Endometrium (tissue), 2 donors: ENCODE measurements around the gene NME4.
"Not testable (repeated sequence)": the region's sequence is repeated elsewhere in the genome, so short reads cannot be mapped to it uniquely, and the experiment has no call there.

Source experiments
- FAIRE-seq: peaks from 2 replicates; lab custom pipeline; 2012; peaks lifted over from hg19 to GRCh38; lab: Jason Lieb, UNC
- donor health status: control.
- donor health status: control.

NME4 gene

DNA sequence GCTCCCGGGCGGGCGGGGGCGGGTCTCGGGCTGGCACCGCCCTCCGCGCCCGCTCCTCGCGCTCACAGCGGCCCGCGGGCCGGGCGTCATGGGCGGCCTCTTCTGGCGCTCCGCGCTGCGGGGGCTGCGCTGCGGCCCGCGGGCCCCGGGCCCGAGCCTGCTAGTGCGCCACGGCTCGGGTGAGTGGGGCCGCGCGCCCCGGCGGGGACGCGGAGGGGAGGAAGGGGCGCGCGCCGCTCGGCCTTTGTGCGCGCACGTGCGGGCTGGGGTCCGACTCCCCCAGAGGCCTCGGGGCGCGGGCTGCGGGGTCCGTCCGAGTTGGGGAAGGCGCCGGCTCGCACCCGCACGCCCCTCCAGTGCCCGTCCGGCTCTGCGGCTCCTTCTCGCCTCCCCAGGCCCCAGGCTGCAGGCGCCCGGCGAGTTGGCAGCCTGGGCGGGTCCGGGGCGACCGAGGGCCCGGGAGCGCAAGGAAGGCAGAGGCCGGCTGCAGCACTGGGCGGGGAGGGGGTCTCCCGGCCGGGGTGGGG lies at the start of gene NME4:
TSS of gene NME4 (plus strand) at position 65 of the 527 bp plus-strand sequence. CDS start at position 89, 24 bp downstream.
- FAIRE-seq: no peak

DNA sequence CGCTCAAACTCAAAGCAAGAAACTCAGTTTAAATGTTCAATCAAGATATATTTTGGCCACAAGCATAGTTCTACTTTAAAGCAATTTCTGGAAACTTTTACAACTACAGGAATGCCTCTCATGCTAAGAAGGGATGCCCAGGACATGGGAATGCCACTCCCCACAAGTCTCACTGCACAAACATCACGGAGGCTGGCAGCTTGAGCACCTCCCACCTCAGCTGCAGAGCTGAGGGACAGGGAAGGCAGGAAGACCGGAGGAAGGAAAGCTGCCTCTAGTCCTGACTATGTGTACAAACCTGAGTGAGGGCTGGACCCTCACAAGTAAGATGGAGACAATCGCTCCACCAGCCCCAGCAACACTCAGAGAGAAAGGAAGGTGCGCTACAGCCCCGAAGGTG lies 49.8 kb upstream of the NME4 start:
- FAIRE-seq: no peak

DNA sequence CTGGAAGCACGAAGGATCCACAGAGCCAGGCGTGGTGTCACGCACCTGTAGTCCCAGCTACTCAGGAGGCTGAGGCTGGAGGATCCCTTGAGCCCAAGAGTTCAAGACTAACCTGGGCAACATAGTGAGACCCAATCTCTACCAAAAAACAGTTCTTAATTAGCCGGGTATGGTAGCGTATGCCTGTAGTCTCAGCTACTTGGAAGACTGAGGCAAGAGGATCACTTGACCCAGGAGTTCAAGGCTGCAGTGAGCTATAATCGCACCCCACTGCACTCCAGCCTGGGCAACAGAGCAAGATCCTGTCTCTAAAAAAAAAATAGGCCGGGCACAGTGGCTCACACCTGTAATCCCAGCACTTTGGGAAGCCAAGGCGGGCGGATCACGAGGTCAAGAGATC lies 48.5 kb upstream of the NME4 start:
- FAIRE-seq: not testable (repeated sequence)

DNA sequence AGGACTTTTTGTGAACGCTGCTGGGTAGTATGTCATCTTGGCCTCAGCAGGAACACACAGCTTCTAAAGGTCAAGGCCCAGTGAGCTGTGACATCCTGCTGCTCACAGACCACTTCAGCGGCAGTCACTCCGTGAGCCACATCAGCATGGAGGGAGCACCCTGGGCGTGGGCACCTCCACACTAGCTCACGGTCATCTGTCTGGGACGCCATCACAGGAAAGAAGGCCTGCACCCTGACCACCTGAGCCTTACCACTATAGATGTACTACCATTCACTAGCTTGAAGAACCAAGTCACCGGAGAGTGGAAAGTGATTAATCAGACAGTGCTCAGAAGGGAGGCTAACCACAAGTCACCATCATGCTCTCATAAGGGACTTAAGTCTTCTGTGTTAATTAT lies 47.8 kb upstream of the NME4 start:
- FAIRE-seq: no peak

DNA sequence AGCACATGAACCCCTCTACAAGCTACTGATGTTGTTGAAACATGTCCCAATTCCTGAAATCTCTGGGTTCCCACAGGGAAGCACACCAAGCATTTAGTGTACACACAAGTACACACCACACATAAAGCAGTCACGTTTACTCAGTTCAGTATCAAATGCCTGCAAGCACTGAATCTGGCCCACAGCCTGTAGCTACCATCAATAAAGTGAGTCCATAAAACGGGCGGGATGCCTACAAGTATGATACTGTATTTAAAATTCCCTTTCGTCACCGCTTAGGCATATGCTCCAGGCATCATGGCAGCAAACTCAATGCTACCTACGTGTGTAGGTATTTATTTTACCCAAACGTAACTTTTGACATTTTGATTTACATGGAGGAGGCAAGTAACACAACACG lies 46.8 kb upstream of the NME4 start:
- no peak for FAIRE-seq

DNA sequence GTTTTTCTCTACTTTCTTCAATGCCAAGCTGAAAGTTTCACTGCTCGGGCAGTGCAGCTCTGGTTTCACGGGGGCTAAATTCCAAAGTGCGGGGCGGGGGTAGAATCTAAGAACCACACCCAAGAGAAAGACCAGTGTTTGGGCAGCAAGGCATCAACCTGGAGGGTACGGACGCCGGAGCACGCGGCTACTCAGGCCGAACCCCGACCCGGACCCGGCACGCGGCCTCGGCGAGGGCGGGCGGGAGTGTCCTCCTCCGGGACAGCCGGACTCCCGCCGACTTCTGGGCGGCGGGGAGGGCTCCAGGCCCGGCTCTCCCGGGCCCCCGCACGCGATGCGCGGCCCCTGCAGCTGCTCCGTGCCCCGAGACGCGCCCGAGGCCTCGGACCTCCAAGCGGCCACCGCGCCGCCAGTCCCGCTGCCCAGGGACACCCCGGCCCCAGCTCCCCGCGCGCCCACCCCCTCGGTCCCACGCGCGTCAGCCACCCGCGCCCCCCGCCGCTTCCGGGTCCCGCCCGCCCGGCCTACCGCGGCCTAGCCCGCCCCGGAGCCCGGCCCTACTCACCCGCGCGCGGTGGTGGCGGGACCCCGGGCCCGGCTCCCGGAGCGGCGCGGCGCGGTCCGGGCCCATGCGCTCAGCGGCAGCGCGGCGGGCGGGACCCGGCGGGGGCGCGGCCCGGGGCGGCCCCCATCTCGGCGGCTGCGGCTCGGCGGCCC lies 45.0 kb upstream of the NME4 start:
- FAIRE-seq: no peak

DNA sequence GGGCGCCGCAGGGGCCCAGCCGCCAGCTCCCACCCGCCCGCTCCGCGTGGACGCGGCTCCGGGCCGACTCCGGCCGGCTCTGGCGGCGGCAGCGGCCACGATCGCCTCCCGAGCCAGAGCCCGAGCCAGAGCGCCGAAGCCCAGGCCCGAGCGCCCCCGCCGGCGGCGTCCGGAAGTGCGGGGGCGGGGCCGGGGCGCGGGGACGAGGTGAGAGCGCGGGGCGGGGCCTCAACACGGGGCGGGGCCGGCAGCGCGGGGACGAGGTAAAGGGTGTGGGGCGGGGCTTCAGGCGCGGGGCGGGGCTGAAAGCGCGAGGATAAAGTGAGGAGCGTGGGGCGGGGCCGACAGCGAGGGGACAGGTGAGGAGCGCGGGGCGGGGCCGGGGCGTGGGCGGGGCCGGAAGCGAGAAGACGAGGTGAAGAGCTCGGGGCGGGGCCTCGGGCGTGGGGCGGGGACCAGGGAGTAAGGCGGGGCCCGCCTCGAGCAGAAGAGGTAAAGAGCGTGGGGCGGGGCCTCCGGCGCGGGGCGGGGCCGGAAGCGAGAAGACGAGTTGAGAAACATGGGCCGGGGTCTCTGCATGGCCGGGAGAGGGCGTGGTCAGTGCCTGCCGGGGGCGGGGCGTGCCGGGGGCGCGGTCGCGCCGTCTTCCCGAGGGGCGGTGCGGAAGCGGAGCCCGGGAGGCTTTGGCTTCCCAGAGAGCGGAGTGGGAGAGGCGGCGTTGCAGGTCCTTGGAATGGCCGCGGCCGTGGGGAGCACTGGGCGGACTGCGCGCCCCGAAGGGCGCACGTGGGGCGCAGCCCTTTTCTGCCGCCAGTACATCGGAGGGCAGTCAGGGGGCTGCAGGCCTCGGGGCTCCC lies 44.2 kb upstream of the NME4 start, which contains the start of gene AXIN1:
TSS of gene AXIN1 (minus strand) at position 177 of the 857 bp plus-strand sequence. CDS start 5,698 bp downstream, outside the sequence.
- FAIRE-seq: no peak

DNA sequence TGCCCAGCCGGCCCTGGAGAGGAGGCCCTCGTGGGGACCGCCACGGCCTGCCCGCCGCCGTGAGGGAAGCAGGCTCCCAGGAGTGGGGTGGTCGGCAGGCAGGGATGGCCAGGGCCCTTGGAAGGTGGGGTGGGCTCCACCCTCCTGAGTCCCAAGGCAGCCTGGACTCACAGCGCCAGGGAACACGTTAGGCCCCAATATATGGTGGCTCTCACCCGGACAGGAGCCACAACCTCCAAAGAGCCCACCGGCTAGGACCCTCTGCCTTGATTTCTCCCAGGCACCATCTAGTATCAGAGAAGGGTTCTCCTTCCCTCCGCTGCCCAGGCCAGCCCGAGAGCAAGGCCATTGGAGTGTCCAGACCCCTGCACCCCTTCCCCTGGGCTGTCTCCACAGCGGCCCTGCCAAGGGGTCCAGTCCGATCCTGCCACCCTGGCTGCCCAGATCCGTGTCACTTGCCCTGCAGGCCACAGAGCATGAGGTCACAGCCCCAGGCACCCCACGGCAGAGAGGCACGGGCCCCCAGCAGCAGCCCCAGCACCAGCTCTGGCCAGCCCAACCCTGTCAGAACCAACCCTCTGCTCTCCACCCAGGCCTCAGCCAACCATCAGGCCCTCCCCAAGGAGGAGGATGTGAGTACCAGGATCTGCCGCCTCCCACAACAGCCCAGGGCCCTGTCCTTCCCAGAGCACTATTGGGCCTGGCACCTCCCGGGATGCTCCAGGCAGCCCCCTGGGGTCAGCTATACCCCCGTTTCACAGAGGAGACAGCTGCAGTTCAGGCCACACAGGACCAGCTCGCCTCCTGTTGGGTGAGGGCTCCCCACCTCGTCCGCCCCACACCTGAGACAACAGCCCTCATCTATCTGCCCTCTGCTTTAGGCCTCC lies 43.4 kb upstream of the NME4 start:
- no peak for FAIRE-seq

DNA sequence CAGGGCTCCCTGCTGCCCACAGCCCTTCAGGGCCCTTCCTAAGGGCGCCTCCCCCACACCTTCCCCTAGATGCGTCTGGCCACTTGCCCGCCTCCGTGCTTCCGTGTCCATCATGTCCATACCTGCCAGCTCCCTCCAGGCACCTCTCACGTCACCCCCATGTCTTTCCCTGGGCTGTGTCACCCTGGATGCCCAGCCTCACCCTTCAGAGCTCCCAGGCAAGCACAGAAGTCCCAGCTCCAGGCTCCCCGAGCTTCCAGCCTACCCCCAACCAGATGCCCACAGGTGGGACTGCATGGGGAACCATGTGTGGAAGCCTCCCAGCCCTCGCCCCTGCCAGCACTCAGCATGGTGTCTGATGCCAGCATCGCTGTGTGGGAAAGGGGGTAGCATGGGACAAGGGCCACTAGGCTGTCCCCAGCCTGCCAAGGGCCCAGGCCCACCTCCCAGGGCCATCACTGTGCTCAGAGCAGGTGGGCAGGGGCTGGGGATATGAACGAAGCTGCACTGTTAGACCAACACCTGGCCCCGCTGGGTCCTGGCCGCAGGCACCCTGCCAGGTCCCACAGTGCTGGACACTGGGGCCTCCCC lies 42.6 kb upstream of the NME4 start:
- FAIRE-seq: no peak

DNA sequence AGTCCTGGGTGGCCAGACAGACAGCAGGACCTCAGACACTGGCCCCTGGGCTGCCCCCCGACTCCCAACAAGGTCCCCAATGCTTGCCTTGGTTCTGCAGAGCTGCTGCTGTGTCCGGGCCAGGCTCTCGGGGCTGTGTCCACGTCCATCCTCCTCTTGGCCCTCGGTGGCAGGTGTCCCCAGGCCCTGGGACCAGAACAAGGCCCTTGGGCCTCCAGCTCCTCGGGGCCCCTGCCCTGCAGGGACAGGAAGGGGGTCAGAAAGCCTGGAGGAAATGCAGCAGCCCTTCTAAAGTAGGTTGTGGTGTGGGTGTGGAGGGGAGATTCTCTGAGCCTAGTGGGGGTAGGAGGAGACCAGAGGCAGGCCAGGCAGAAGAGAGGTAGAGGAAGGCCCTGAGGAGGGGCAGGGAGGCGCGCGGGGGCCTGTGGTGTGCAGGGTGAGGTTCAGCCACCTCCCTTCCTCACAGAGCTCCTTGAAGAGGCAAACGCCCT lies 42.0 kb upstream of the NME4 start:
- FAIRE-seq: no peak

DNA sequence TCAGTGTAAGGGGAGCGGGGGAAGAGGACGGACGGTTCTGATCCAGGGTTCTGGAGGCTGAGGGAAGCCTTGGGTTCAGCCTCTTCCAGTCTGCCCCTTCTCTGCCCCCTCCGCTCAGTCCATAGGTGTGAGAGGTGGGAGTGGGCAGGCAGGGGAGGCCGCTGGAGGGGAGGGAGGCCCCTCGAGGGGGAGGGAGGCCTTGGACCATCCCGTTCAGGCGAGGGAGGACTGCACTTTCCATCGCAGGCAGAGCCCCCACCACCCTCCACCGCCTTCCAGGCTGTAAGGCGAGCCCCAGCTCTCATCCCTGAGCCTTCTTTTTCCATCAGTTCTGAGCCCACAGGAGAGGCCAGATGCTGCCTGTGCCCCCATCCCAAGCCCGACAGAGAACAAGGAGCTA lies 40.3 kb upstream of the NME4 start:
- FAIRE-seq: no peak

DNA sequence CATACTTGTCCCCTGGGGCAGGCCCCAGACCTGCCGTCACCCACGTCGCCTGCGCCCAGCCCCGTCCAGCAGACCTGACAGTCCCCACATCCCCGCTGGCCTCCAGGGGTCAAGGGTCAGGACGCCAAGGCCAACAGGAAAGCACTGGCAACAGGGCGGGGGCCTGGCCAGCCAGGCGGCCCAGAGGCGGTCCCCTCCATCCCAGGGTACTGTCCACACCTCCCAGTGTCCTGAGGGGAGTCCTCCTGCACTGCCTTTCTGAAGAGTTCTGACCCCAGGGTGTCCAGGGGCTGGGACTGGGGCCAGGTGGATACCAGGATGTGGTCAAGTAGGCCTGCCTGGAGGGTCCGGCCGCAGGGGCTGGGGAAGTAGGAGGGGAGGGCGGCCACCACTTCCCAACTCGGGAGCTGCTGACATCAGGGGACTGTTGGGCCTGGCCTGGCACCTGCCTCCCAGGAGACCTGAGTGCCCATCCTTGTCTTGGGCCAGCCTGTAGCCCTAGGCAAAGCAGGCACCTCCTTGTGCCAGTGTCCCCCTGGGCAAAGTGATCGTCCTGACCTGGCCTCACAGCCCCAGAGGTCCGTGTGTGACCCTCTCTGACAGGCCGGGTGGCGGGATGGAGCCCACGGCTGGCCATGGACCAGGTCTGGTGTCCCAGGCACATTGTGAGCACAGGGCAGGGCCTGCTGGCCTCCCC lies 37.8 kb upstream of the NME4 start:
- no peak for FAIRE-seq

DNA sequence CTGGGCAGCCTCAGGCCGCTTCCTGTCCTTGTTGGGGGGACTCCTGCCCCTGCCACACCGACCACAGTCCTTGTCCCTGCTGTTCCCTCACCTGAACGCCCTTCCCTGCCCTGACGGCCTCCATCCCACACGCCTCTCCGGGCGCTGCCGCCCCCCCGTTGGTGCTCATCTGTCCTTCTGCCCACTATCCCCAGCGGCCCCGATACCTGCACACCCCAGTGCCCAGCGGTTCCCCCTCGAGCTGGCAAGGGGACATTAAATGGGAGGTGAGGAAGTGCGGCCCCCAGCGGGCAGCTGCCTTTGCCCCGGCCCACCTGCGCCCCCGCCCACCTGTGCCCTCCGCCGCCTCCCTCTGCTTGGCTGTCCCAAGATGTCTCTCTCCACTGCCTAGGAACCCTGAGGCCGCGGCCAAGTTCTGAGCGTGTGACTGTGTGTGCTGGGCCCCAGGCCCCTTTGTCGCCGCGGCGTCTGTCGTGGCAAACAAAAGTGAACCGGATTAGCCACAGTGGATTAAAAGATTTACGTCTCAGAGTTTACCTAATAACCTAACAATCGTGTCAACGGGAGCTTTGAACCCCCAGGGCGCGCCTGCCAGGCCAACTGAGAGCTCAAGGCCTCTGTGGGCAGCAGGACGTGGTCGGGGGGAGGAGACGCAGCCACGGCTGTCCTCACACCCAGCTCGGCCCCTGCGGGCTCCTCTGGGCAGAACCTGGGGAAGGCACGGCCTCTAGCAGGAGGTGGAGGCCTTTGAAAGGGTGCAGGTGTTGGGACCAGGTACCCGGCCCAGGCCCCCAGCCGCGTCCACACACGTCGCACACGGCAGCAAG lies 36.9 kb upstream of the NME4 start:
- FAIRE-seq: no peak

DNA sequence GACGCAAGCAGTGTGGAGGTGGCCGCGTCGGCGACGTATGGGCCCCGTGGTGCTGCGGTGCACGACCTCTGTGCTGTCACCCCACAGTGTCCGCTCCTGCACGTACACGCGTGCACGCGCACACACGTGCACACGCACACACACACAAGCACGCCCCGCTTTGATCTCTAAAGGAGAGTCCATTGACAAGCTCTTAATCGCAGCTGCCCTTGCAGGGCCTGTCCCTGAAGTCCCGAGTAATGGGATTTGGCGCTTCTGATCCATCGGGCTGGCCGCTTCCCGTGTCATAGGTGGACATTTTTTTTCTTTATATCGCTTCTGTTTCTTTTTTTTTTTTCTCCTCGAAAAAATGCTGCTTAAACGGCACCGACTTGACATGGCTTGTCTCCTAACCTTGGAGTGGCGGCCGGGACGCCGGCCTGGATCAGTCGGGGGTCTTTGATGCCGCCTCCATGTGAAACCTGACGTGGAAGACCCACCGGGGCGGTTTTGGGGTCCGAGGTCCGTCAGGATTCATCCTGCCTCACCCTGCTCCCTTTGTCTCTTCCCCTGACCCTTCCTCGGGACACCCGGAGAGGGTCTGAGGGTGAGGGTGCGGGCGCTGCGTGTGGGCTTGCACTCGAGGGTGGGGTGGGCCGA lies 36.2 kb upstream of the NME4 start:
- no peak for FAIRE-seq

DNA sequence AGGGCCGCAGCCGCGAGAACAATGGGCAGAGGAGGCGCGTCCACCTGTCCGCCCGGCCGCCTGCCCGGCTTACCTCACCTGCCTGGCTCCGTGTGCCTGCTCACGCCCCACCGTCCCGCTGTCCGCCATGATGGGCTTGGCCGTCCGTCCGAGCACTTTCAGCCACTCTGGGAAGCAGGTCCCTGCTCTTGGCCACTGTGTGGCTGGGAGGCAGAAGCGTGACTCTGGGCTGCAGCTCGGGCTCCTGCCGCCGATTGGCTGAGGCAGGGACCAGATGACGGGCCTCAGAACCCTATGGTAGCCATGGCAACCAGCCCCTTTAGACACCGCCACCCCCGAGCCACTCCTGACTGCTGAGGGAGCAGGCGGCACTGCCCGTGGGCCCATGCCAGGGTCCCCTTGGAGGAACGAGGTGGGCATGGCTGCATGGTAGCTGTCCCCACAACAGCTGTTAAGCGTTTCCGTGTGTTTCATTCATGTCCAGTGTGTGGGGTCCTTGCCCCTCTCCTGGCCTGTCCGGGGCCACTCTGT lies 35.6 kb upstream of the NME4 start:
- FAIRE-seq: no peak

DNA sequence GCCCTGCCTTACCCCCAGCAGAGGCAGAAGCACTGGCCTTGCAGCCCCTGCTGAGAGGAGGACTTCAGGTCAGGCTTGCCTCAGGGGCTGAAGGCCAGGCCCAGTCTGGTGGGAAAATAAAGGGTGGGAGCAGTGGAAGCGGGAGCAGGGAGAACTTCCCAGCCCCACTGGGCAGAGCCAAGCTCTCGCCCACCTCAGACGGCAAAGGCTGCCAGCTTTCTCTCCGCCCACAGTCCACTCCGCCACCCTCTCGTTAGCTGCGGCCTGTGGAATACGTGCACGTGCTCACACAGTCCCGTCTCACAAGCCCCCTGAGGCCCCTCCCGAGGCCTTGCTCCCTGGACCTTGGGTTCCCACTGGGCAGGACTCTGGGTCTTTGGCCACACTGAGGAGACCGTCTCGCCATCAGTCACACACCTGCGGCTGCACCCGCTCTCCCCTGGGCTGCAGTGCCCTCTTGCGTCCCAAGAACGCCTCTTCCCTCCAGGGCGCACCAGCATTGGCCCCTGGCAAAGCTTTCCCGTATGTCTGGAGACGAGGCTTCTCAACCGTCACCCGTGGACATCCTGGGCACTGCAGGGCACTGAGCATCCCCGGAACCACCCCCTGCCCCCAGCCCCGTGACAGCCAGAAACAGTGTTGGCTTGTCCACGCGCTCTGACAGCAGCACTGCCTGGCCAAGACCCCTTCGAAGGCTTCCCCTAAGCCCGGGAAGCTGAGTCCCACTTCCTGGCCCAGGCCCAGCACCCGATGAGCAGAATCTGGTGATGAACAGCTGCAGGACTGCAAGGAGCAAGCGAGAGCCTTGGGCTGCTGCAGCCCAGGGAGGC lies 34.9 kb upstream of the NME4 start:
- FAIRE-seq: no peak

DNA sequence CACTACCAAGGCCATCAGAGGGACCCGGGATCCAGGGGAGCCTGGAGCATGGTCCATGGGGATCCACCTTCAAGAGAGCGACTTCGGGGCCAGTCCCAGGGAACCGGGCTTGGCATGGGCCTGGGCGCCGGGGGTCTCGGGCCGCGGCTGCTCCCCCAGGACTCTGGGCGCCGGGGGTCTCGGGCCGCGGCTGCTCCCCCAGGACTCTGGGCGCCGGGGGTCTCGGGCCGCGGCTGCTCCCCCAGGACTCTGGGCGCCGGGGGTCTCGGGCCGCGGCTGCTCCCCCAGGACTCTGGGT lies 34.3 kb upstream of the NME4 start:
- FAIRE-seq: not testable (repeated sequence)

DNA sequence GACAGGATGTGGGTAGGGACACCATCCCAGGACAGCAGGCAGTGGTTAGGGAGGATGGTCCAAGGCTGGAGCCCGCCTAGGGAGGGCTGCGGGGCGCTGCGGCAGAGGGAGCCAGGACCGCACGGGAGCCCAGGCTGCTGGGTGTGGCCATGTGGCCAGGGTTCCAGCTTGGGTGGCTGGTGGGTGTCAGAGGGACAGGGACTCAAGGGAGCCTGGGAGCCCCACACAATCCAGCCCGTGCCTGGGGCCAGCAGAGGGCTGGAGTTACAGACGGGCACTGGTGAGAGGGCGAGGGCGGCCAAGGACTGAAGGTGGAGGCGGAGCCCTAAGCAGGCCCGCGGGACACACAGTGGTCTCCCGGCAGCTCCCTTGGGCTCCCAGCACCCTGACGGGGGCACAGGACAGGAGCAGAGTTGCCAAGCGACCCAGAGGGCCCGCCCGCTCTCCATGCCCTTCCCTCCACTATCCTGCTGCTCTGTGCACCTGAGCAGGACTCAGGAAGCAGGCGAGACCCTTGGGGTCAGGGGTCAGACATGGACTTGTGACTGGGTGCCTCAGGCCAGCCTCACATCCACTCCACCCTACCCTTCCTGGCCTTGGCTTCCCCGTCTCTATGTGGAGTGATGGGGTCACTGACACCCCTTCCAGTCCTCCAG lies 33.8 kb upstream of the NME4 start:
- FAIRE-seq: no peak
